ENCODE measurements around the gene RXRG. TPM values are rescaled to one million over a fixed set of nuclear protein-coding genes. Genes with fewer than 3 reads are reported as not detected.

The RXRG gene
- total and polyA plus RNA-seq, 2 donors (not counting 3 experiments of a cell fraction or from before 2014, with no cell fraction given), result not detected

- FAIRE-seq (no peak), DNase-seq (ENCODE audit: low read depth, low spot score) (no peak)
- no peaks in the 10 kb centered on the region for H3K9me1 ChIP-seq (replicated peaks; ENCODE audit: control insufficient read depth, extremely low read depth, insufficient read depth, low read length)
- no peak overlapping the region for H3K4me3 ChIP-seq (replicated peaks in 1 of 3; ENCODE audit: insufficient read depth in 1 of 3, low read depth in 1 of 3, low read length in 3 of 3)
- H3K27ac ChIP-seq (ENCODE audit: insufficient read depth, low read depth, low read length), result no peak overlapping the region
- H3K9me3 ChIP-seq (replicated peaks; ENCODE audit: control insufficient read depth, insufficient read depth, low read length), result no peaks in the 10 kb centered on the region
- no peak overlapping the region for H3K4me2 ChIP-seq (ENCODE audit: insufficient read depth, low read length)
- POLR2A ChIA-PET, result no interaction called here
- no peaks in the 10 kb centered on the region for H3K36me3 ChIP-seq (ENCODE audit: control insufficient read depth in 2 of 2, extremely low read depth in 1 of 2, insufficient read depth in 2 of 2, low read length in 2 of 2)
- TF ChIP-seq POLR2A (IDR thresholded peaks at IDR 0.05; ENCODE audit: low read depth, low read length) (no peak), GATA2 (IDR thresholded peaks at IDR 0.05; ENCODE audit: insufficient read depth, insufficient read length, low read depth, low read length) (no peak), EZH2 (IDR thresholded peaks at IDR 0.05; ENCODE audit: borderline replicate concordance, low read depth, low read length, severe bottlenecking) (no peak), CTCF (IDR thresholded peaks at IDR 0.05; ENCODE audit: extremely low read depth in 1 of 2, insufficient read depth in 1 of 2, low read depth in 1 of 2, low read length in 2 of 2) (no peak), POLR2AphosphoS5 (IDR thresholded peaks at IDR 0.05; ENCODE audit: insufficient read depth, low read depth, low read length) (no peak), JUN (IDR thresholded peaks at IDR 0.05; ENCODE audit: borderline replicate concordance, insufficient read depth, insufficient read length, low read depth) (no peak)
- H3K27me3 ChIP-seq (ENCODE audit: control insufficient read depth in 2 of 2, insufficient read depth in 2 of 2, low read length in 2 of 2), result no peaks in the 10 kb centered on the region
- intact Hi-C loops (cut with micrococcal nuclease), result no loop called here
- no peaks in the 10 kb centered on the region for H3K4me1 ChIP-seq (ENCODE audit: control insufficient read depth, extremely low read depth, insufficient read depth, low read length)
- H2AFZ ChIP-seq (ENCODE audit: low read depth, low read length), result no peak overlapping the region
- BruUV-seq (replicated peaks), result no TSS peak
- CTCF ChIA-PET, result no interaction called here
- no peaks in the 10 kb centered on the region for H4K20me1 ChIP-seq (replicated peaks; ENCODE audit: control insufficient read depth, extremely low read depth, insufficient read depth, low read length)
- H3K79me2 ChIP-seq (ENCODE audit: control insufficient read depth, insufficient read depth, low read length), result no peaks in the 10 kb centered on the region
- dilution Hi-C loops (cut with MboI; ENCODE audit: extremely low pct_ligation_motif_present, low sequenced_read_pairs), result no loop called here
- no peak overlapping the region for H3K9ac ChIP-seq (replicated peaks; ENCODE audit: extremely low read depth, insufficient read depth, low read length)
Observed at GRCh38 chr1:165486663-165487062, 41.7 kb upstream of the RXRG start.

GRCh38 chr1:165485716-165486115 lies 40.8 kb upstream of the RXRG start:
- no TSS peak for BruUV-seq (replicated peaks)
- Histone ChIP-seq H3K36me3 (ENCODE audit: control insufficient read depth in 2 of 2, extremely low read depth in 1 of 2, insufficient read depth in 2 of 2, low read length in 2 of 2) (no peaks in the 10 kb centered on the region), H3K9me3 (replicated peaks; ENCODE audit: control insufficient read depth, insufficient read depth, low read length) (no peaks in the 10 kb centered on the region), H3K9ac (replicated peaks; ENCODE audit: extremely low read depth, insufficient read depth, low read length) (no peak overlapping the region), H3K4me2 (ENCODE audit: insufficient read depth, low read length) (no peak overlapping the region), H3K9me1 (replicated peaks; ENCODE audit: control insufficient read depth, extremely low read depth, insufficient read depth, low read length) (no peaks in the 10 kb centered on the region), H3K27me3 (ENCODE audit: control insufficient read depth in 2 of 2, insufficient read depth in 2 of 2, low read length in 2 of 2) (no peaks in the 10 kb centered on the region), H3K4me3 (replicated peaks in 1 of 3; ENCODE audit: insufficient read depth in 1 of 3, low read depth in 1 of 3, low read length in 3 of 3) (no peak overlapping the region), H3K79me2 (ENCODE audit: control insufficient read depth, insufficient read depth, low read length) (no peaks in the 10 kb centered on the region), H2AFZ (ENCODE audit: low read depth, low read length) (no peak overlapping the region), H4K20me1 (replicated peaks; ENCODE audit: control insufficient read depth, extremely low read depth, insufficient read depth, low read length) (no peaks in the 10 kb centered on the region), H3K27ac (ENCODE audit: insufficient read depth, low read depth, low read length) (no peak overlapping the region), H3K4me1 (ENCODE audit: control insufficient read depth, extremely low read depth, insufficient read depth, low read length) (no peaks in the 10 kb centered on the region)
- TF ChIP-seq JUN (IDR thresholded peaks at IDR 0.05; ENCODE audit: borderline replicate concordance, insufficient read depth, insufficient read length, low read depth) (no peak), FOS (IDR thresholded peaks at IDR 0.05; ENCODE audit: borderline replicate concordance, insufficient read depth, low read length) (no peak), CTCF (IDR thresholded peaks at IDR 0.05; ENCODE audit: extremely low read depth in 1 of 2, insufficient read depth in 1 of 2, low read depth in 1 of 2, low read length in 2 of 2) (no peak), POLR2AphosphoS5 (IDR thresholded peaks at IDR 0.05; ENCODE audit: insufficient read depth, low read depth, low read length) (no peak), MAX (IDR thresholded peaks at IDR 0.05; ENCODE audit: insufficient read depth, insufficient read length) (no peak), MYC (IDR thresholded peaks at IDR 0.05; ENCODE audit: low read depth, low read length) (no peak), GATA2 (IDR thresholded peaks at IDR 0.05; ENCODE audit: insufficient read depth, insufficient read length, low read depth, low read length) (no peak), EZH2 (IDR thresholded peaks at IDR 0.05; ENCODE audit: borderline replicate concordance, low read depth, low read length, severe bottlenecking) (no peak), POLR2A (IDR thresholded peaks at IDR 0.05; ENCODE audit: low read depth, low read length) (no peak)
- CTCF ChIA-PET, result no interaction called here
- DNase-seq (ENCODE audit: low read depth, low spot score) (no peak), FAIRE-seq (no peak)
- POLR2A ChIA-PET, result no interaction called here
- intact Hi-C loops (cut with micrococcal nuclease) (no loop called here), dilution Hi-C loops (cut with MboI; ENCODE audit: extremely low pct_ligation_motif_present, low sequenced_read_pairs) (no loop called here)

Data from endothelial cell of umbilical vein (primary cell).